HEK293 (cell line): ENCODE data around the gene CD99L2.

Source experiments
- CTCF ChIA-PET: fragments of 350-600 bp; formaldehyde crosslinking; extraction: SDS; loops from one replicate; lab custom pipeline; 2021; ENCODE audit warnings: antibody characterized with exemption; lab: Yijun Ruan, JAX
- POLR2A ChIA-PET: fragments of 300-600 bp; formaldehyde crosslinking; extraction: SDS; loops from one replicate; lab custom pipeline; 2020; ENCODE audit warnings: antibody characterized with exemption, inconsistent platforms; lab: Yijun Ruan, JAX
- H3K27ac ChIP-seq: fragments of 200-500 bp; sonication (Bioruptor generic); 2 replicates; pipeline ENCODE4 v1.5.1; 2014; ENCODE audit warnings: low read depth, low read length, control low read depth, inconsistent platforms; ENCODE audit errors: extremely low read depth
- H3K36me3 ChIP-seq, 2 experiments: fragments of 200-500 bp in 1 of 2; sonication (Bioruptor generic) in 1 of 2; 1 replicate in 1 of 2; 2 replicates in 1 of 2; pipeline ENCODE4 v1.5.1; 2014 to 2017; ENCODE audit warnings: inconsistent platforms in 2 of 2, low read length in 2 of 2; ENCODE audit not compliant: control insufficient read depth in 2 of 2, insufficient read depth in 1 of 2
- H3K4me1 ChIP-seq: fragments of 200-500 bp; sonication (Bioruptor generic); 2 replicates; pipeline ENCODE4 v1.5.1; 2014; ENCODE audit warnings: mild to moderate bottlenecking, low read length, inconsistent platforms; ENCODE audit not compliant: control insufficient read depth, insufficient read depth
- H3K4me3 ChIP-seq: 2 replicates; pipeline ENCODE4 v1.5.1; 2011; ENCODE audit warnings: low read depth, mild to moderate bottlenecking, control low read depth, low read length, moderate library complexity
- H3K9me3 ChIP-seq: fragments of 200-500 bp; sonication (Bioruptor generic); 2 replicates; pipeline ENCODE4 v1.5.1; 2014; ENCODE audit warnings: low read depth, low read length, inconsistent platforms; ENCODE audit not compliant: control insufficient read depth, insufficient read depth
- BCL6B ChIP-seq: fragments of 450-650 bp; formaldehyde crosslinking; IDR thresholded peaks from 2 replicates; pipeline ENCODE4 v1.5.1; 2017; ENCODE audit warnings: missing biosample characterization, missing genetic modification characterization
- GLIS2 ChIP-seq: fragments of 450-650 bp; formaldehyde crosslinking; IDR thresholded peaks from 2 replicates; pipeline ENCODE4 v1.5.1; 2016; ENCODE audit warnings: missing biosample characterization, missing genetic modification characterization
- HOXA7 ChIP-seq: sonication (generic); formaldehyde crosslinking; IDR thresholded peaks from 2 replicates; pipeline ENCODE4 v1.8.1; 2022; ENCODE audit warnings: missing genetic modification reagents, borderline replicate concordance
- KLF8 ChIP-seq: fragments of 450-650 bp; formaldehyde crosslinking; IDR thresholded peaks from 2 replicates; pipeline ENCODE4 v1.5.1; 2016; ENCODE audit warnings: missing biosample characterization, missing genetic modification characterization
- REPIN1 ChIP-seq: fragments of 450-650 bp; formaldehyde crosslinking; IDR thresholded peaks from 2 replicates; pipeline ENCODE4 v1.5.1; 2017; ENCODE audit warnings: missing biosample characterization, missing genetic modification characterization, low read depth
- SALL2 ChIP-seq: fragments of 450-650 bp; formaldehyde crosslinking; IDR thresholded peaks from 2 replicates; pipeline ENCODE4 v1.5.0; 2017; ENCODE audit warnings: missing biosample characterization, mild to moderate bottlenecking, missing genetic modification characterization, borderline replicate concordance
- TSHZ1 ChIP-seq: fragments of 450-650 bp; formaldehyde crosslinking; IDR thresholded peaks from 2 replicates; pipeline ENCODE4 v1.5.1; 2016; ENCODE audit warnings: missing biosample characterization, missing genetic modification characterization, borderline replicate concordance
- ZBTB1 ChIP-seq: fragments of 450-650 bp; formaldehyde crosslinking; IDR thresholded peaks from 2 replicates; pipeline ENCODE4 v1.5.1; 2016; ENCODE audit warnings: missing biosample characterization, missing genetic modification characterization
- ZBTB11 ChIP-seq: fragments of 450-650 bp; formaldehyde crosslinking; conservative IDR thresholded peaks from 2 replicates; pipeline ENCODE4 v1.5.1; 2016; ENCODE audit warnings: low read depth, missing biosample characterization, missing genetic modification characterization
- ZNF16 ChIP-seq: fragments of 450-650 bp; formaldehyde crosslinking; IDR thresholded peaks from 2 replicates; pipeline ENCODE4 v1.5.1; 2016; ENCODE audit warnings: low read depth, missing biosample characterization, missing genetic modification characterization
- ZNF2 ChIP-seq: fragments of 450-650 bp; formaldehyde crosslinking; IDR thresholded peaks from 2 replicates; pipeline ENCODE4 v1.5.1; 2016; ENCODE audit warnings: missing biosample characterization, missing genetic modification characterization
- ZNF202 ChIP-seq: fragments of 450-650 bp; formaldehyde crosslinking; IDR thresholded peaks from 2 replicates; pipeline ENCODE4 v1.5.1; 2016; ENCODE audit warnings: missing biosample characterization, missing genetic modification characterization, borderline replicate concordance
- ZNF221 ChIP-seq: fragments of 450-650 bp; formaldehyde crosslinking; IDR thresholded peaks from 2 replicates; pipeline ENCODE4 v1.5.1; 2017; ENCODE audit warnings: missing biosample characterization, missing genetic modification characterization, borderline replicate concordance
- ZNF362 ChIP-seq: fragments of 450-650 bp; formaldehyde crosslinking; IDR thresholded peaks from 2 replicates; pipeline ENCODE4 v1.5.1; 2016; ENCODE audit warnings: missing biosample characterization, missing genetic modification characterization
- ZNF37A ChIP-seq: fragments of 450-650 bp; IDR thresholded peaks from 2 replicates; pipeline ENCODE4 v1.5.1; 2018; ENCODE audit warnings: missing biosample characterization, missing genetic modification characterization
- ZNF488 ChIP-seq: fragments of 450-650 bp; formaldehyde crosslinking; IDR thresholded peaks from 2 replicates; pipeline ENCODE4 v1.5.1; 2016; ENCODE audit warnings: missing biosample characterization, missing genetic modification characterization
- ZNF513 ChIP-seq: fragments of 450-650 bp; IDR thresholded peaks from 2 replicates; pipeline ENCODE4 v1.5.1; 2018; ENCODE audit warnings: missing biosample characterization, missing genetic modification characterization
- ZNF645 ChIP-seq: fragments of 450-650 bp; formaldehyde crosslinking; IDR thresholded peaks from 2 replicates; pipeline ENCODE4; 2016; ENCODE audit warnings: missing biosample characterization, missing genetic modification characterization
- ZNF658 ChIP-seq: fragments of 450-650 bp; formaldehyde crosslinking; IDR thresholded peaks from 2 replicates; pipeline ENCODE4; 2016; ENCODE audit warnings: missing biosample characterization, missing genetic modification characterization

Gene CD99L2

GRCh38 chrX:150889131-150889530 is 9.3 kb downstream of the CD99L2 start:
- ChIA-PET POLR2A (no interaction called here), CTCF (interaction anchor here (0.6 to 0.7 kb wide), 2 partner anchors 22 to 119 kb away, joined by 3 read pairs; no protein-coding TSS in a partner anchor)
- Histone ChIP-seq H3K36me3 (no peaks in the 10 kb centered on the region), H3K27ac (no peak overlapping the region), H3K4me1 (no peaks in the 10 kb centered on the region), H3K9me3 (no peaks in the 10 kb centered on the region), H3K4me3 (no peak overlapping the region)
- TF ChIP-seq ZBTB1 (tag by site-specific recombination) (no peak), ZNF513 (no peak), ZNF645 (no peak), TSHZ1 (tag by site-specific recombination) (no peak), ZNF658 (tag by site-specific recombination) (no peak), BCL6B (tag by site-specific recombination) (no peak), ZNF202 (tag by site-specific recombination) (no peak)

GRCh38 chrX:150887906-150888465 is 10.5 kb downstream of the CD99L2 start:
- POLR2A ChIA-PET, result no interaction called here
- Histone ChIP-seq H3K27ac (no peak overlapping the region), H3K4me3 (no peak overlapping the region), H3K4me1 (no peaks in the 10 kb centered on the region), H3K36me3 (no peaks in the 10 kb centered on the region), H3K9me3 (no peaks in the 10 kb centered on the region)
- CTCF ChIA-PET, result no interaction called here
- TF ChIP-seq SALL2 (tag by site-specific recombination) (no peak), ZBTB11 (tag by site-specific recombination) (no peak), REPIN1 (tag by site-specific recombination) (no peak), ZNF37A (tag by site-specific recombination) (no peak), GLIS2 (no peak), ZNF488 (tag by site-specific recombination) (no peak), ZNF362 (tag by site-specific recombination) (no peak), HOXA7 (no peak), ZNF221 (tag by site-specific recombination) (no peak), ZNF2 (no peak), BCL6B (tag by site-specific recombination) (no peak), KLF8 (tag by site-specific recombination) (no peak), ZNF16 (no peak)
